SK-N-SH treated with all-trans-retinoic acid at 6 μM for 48 hours (cell line): ENCODE data around the gene SACS.

Experiments used
- ATAC-seq: fragments of 200-7000 bp; cut with Tn5 transposase; 3 replicates; pipeline ENCODE4 v1.9.1; 2020; ENCODE audit warnings: mild to moderate bottlenecking, moderate library complexity
- ARNTL ChIP-seq: fragments of 450-650 bp; formaldehyde crosslinking; IDR thresholded peaks from 2 replicates; pipeline ENCODE4 v1.5.0; 2020; ENCODE audit warnings: low read depth, mild to moderate bottlenecking, moderate library complexity, borderline replicate concordance
- BACH2 ChIP-seq: fragments of 250-450 bp; sonication (Bioruptor Pico); IDR thresholded peaks from 2 replicates; pipeline ENCODE4 v1.9.0; 2021; ENCODE audit warnings: mild to moderate bottlenecking, borderline replicate concordance
- CSDC2 ChIP-seq: fragments of 250-450 bp; sonication (Bioruptor Pico); IDR thresholded peaks from 2 replicates; pipeline ENCODE4 v1.5.0; 2020; ENCODE audit warnings: mild to moderate bottlenecking, moderate library complexity
- CSRNP3 ChIP-seq: fragments of 250-450 bp; sonication (Bioruptor Pico); IDR thresholded peaks from 2 replicates; pipeline ENCODE4 v1.5.1; 2021; ENCODE audit warnings: mild to moderate bottlenecking, moderate library complexity
- ESRRG ChIP-seq: fragments of 250-450 bp; sonication (Bioruptor Pico); IDR thresholded peaks from 2 replicates; pipeline ENCODE4 v1.6.1; 2021; ENCODE audit warnings: mild to moderate bottlenecking
- ISL1 ChIP-seq: fragments of 250-450 bp; sonication (Bioruptor Pico); IDR thresholded peaks from 2 replicates; pipeline ENCODE4 v2.1.2; 2022; ENCODE audit warnings: mild to moderate bottlenecking, moderate library complexity
- OSR1 ChIP-seq: fragments of 250-450 bp; sonication (Bioruptor Pico); IDR thresholded peaks from 2 replicates; pipeline ENCODE4 v1.8.0; 2022; ENCODE audit warnings: moderate library complexity, mild to moderate bottlenecking, inconsistent platforms
- PPARA ChIP-seq: fragments of 250-450 bp; sonication (Bioruptor Pico); IDR thresholded peaks from 2 replicates; pipeline ENCODE4 v1.5.0; 2020; ENCODE audit warnings: mild to moderate bottlenecking, borderline replicate concordance
- RARB ChIP-seq: fragments of 250-450 bp; sonication (Bioruptor Pico); IDR thresholded peaks from 2 replicates; pipeline ENCODE4 v1.8.0; 2021; ENCODE audit warnings: mild to moderate bottlenecking, moderate library complexity
- SNAI2 ChIP-seq: fragments of 250-450 bp; sonication (Bioruptor Pico); IDR thresholded peaks from 2 replicates; pipeline ENCODE4 v1.5.0; 2020; ENCODE audit warnings: mild to moderate bottlenecking, moderate library complexity
- TCF4 ChIP-seq: fragments of 250-450 bp; sonication (Bioruptor Pico); IDR thresholded peaks from 2 replicates; pipeline ENCODE4 v1.8.0; 2021; ENCODE audit warnings: mild to moderate bottlenecking, moderate library complexity, borderline replicate concordance
- TOX ChIP-seq: fragments of 250-450 bp; sonication (Bioruptor Pico); IDR thresholded peaks from 2 replicates; pipeline ENCODE4 v1.8.0; 2021; ENCODE audit warnings: mild to moderate bottlenecking, moderate library complexity, borderline replicate concordance
- TSHZ2 ChIP-seq: fragments of 250-450 bp; sonication (Bioruptor Pico); IDR thresholded peaks from 2 replicates; pipeline ENCODE4 v1.5.0; 2020; ENCODE audit warnings: mild to moderate bottlenecking, moderate library complexity
- ZC3H10 ChIP-seq: fragments of 250-450 bp; sonication (Bioruptor Pico); IDR thresholded peaks from 2 replicates; pipeline ENCODE4 v1.5.1; 2021; ENCODE audit warnings: mild to moderate bottlenecking, moderate library complexity
- ZFP3 ChIP-seq: fragments of 250-450 bp; sonication (Bioruptor Pico); IDR thresholded peaks from 2 replicates; pipeline ENCODE4 v1.5.0; 2020; ENCODE audit warnings: mild to moderate bottlenecking, moderate library complexity
- ZFP30 ChIP-seq: fragments of 450-650 bp; formaldehyde crosslinking; IDR thresholded peaks from 2 replicates; pipeline ENCODE4 v1.5.0; 2022; ENCODE audit warnings: mild to moderate bottlenecking, moderate library complexity
- ZNF70 ChIP-seq: fragments of 450-650 bp; formaldehyde crosslinking; IDR thresholded peaks from 2 replicates; pipeline ENCODE4 v1.5.0; 2020; ENCODE audit warnings: mild to moderate bottlenecking, moderate library complexity
- ZNF8 ChIP-seq: fragments of 450-650 bp; formaldehyde crosslinking; IDR thresholded peaks from 2 replicates; pipeline ENCODE4 v1.5.0; 2020; ENCODE audit warnings: mild to moderate bottlenecking, moderate library complexity
- TF ChIP-seq, protein P1 (sequence below): fragments of 250-450 bp; sonication (Bioruptor Pico); IDR thresholded peaks from 2 replicates; pipeline ENCODE4 v1.8.0; 2020; ENCODE audit warnings: mild to moderate bottlenecking, moderate library complexity, borderline replicate concordance
- TF ChIP-seq, protein P2 (sequence below): fragments of 250-450 bp; sonication (Bioruptor Pico); IDR thresholded peaks from 2 replicates; pipeline ENCODE4 v1.8.0; 2021; ENCODE audit warnings: low read depth, mild to moderate bottlenecking, moderate library complexity, borderline replicate concordance
- TF ChIP-seq, protein P3 (sequence below): fragments of 250-450 bp; sonication (Bioruptor Pico); IDR thresholded peaks from 2 replicates; pipeline ENCODE4 v1.5.1; 2020; ENCODE audit warnings: low read depth, mild to moderate bottlenecking, moderate library complexity

The SACS gene

GRCh38 chr13:23411706-23412105 is 21.8 kb downstream of the SACS start:
- ATAC-seq, result no peak
- no peak for TF ChIP-seq PPARA (CRISPR knock-in tag)
- TF ChIP-seq SNAI2, result no peak
- TF ChIP-seq CSRNP3, result no peak
- no peak for TF ChIP-seq TOX (CRISPR knock-in tag)
- TF ChIP-seq ZNF70 (CRISPR knock-in tag), result no peak
- TF ChIP-seq ZC3H10 (CRISPR knock-in tag), result no peak
- no peak for TF ChIP-seq TCF4
- TF ChIP-seq, protein P1, sequence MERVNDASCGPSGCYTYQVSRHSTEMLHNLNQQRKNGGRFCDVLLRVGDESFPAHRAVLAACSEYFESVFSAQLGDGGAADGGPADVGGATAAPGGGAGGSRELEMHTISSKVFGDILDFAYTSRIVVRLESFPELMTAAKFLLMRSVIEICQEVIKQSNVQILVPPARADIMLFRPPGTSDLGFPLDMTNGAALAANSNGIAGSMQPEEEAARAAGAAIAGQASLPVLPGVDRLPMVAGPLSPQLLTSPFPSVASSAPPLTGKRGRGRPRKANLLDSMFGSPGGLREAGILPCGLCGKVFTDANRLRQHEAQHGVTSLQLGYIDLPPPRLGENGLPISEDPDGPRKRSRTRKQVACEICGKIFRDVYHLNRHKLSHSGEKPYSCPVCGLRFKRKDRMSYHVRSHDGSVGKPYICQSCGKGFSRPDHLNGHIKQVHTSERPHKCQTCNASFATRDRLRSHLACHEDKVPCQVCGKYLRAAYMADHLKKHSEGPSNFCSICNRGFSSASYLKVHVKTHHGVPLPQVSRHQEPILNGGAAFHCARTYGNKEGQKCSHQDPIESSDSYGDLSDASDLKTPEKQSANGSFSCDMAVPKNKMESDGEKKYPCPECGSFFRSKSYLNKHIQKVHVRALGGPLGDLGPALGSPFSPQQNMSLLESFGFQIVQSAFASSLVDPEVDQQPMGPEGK, result no peak
- no peak for TF ChIP-seq BACH2 (CRISPR knock-in tag)
- no peak for TF ChIP-seq CSDC2 (CRISPR knock-in tag)
- TF ChIP-seq, protein P2, sequence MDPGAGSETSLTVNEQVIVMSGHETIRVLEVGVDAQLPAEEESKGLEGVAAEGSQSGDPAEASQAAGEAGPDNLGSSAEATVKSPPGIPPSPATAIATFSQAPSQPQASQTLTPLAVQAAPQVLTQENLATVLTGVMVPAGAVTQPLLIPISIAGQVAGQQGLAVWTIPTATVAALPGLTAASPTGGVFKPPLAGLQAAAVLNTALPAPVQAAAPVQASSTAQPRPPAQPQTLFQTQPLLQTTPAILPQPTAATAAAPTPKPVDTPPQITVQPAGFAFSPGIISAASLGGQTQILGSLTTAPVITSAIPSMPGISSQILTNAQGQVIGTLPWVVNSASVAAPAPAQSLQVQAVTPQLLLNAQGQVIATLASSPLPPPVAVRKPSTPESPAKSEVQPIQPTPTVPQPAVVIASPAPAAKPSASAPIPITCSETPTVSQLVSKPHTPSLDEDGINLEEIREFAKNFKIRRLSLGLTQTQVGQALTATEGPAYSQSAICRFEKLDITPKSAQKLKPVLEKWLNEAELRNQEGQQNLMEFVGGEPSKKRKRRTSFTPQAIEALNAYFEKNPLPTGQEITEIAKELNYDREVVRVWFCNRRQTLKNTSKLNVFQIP (CRISPR knock-in tag), result no peak
- no peak for TF ChIP-seq ESRRG
- no peak for TF ChIP-seq ISL1 (CRISPR knock-in tag)
- no peak for TF ChIP-seq ZFP3 (CRISPR knock-in tag)
- TF ChIP-seq ZNF8, result no peak
- TF ChIP-seq RARB (CRISPR knock-in tag), result no peak
- TF ChIP-seq, protein P3, sequence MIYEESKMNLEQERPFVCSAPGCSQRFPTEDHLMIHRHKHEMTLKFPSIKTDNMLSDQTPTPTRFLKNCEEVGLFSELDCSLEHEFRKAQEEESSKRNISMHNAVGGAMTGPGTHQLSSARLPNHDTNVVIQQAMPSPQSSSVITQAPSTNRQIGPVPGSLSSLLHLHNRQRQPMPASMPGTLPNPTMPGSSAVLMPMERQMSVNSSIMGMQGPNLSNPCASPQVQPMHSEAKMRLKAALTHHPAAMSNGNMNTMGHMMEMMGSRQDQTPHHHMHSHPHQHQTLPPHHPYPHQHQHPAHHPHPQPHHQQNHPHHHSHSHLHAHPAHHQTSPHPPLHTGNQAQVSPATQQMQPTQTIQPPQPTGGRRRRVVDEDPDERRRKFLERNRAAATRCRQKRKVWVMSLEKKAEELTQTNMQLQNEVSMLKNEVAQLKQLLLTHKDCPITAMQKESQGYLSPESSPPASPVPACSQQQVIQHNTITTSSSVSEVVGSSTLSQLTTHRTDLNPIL (CRISPR knock-in tag), result no peak
- TF ChIP-seq ZFP30 (CRISPR knock-in tag), result no peak

- TF ChIP-seq RARB (CRISPR knock-in tag) (no peak), SNAI2 (no peak), ZFP3 (CRISPR knock-in tag) (no peak), ISL1 (CRISPR knock-in tag) (no peak), TSHZ2 (CRISPR knock-in tag) (no peak), ESRRG (no peak), TOX (CRISPR knock-in tag) (no peak), ZNF70 (CRISPR knock-in tag) (no peak), BACH2 (CRISPR knock-in tag) (no peak), PPARA (CRISPR knock-in tag) (no peak), ARNTL (CRISPR knock-in tag) (no peak), ZNF8 (no peak), TCF4 (no peak), OSR1 (CRISPR knock-in tag) (no peak)
- TF ChIP-seq, protein P2 (CRISPR knock-in tag), result no peak
- TF ChIP-seq, protein P3 (CRISPR knock-in tag), result no peak
- TF ChIP-seq, protein P1, result no peak
- ATAC-seq, result no peak
Measured at GRCh38 chr13:23411220-23411619, 22.3 kb downstream of the SACS start.
